Esophagus muscularis mucosa (tissue), 4 donors: Measurements from ENCODE around the gene UBE2Q1. TPM values are rescaled to one million over a fixed set of nuclear protein-coding genes. Genes with fewer than 3 reads are reported as not detected.
"Not testable (repeated sequence)": the region's sequence is repeated elsewhere in the genome, so short reads cannot be mapped to it uniquely, and the experiment has no call there.

Experiments
- DNase-seq: peaks from one replicate; pipeline ENCODE4 v3.0.0-alpha.2; 2017; ENCODE audit errors: extremely low spot score
- H3K27ac ChIP-seq, 4 donors: fragments of 200-600 bp; sonication (generic); replicated peaks in 1 of 4; 1 replicate in 3 of 4; 2 replicates in 1 of 4; pipeline ENCODE4 v1.5.1; 2016 to 2019; ENCODE audit warnings: mild to moderate bottlenecking in 1 of 4
- H3K27me3 ChIP-seq, 4 donors: fragments of 200-600 bp; sonication (generic); one replicate each; pipeline versions ENCODE4 v1.5.1 to v1.6.0; 2016 to 2019
- H3K36me3 ChIP-seq, 4 donors: fragments of 200-600 bp; sonication (generic); one replicate each; pipeline ENCODE4 v1.5.1; 2016 to 2019
- H3K4me1 ChIP-seq, 4 donors: fragments of 200-600 bp; sonication (generic); one replicate each; pipeline ENCODE4 v1.5.1; 2016 to 2019
- H3K4me3 ChIP-seq, 4 donors: fragments of 200-600 bp; sonication (generic); 1 replicate in 2 of 4; 2 replicates in 2 of 4; pipeline ENCODE4 v1.5.1; 2016 to 2019; ENCODE audit warnings: mild to moderate bottlenecking in 4 of 4, moderate library complexity in 1 of 4
- H3K9me3 ChIP-seq, 4 donors: fragments of 200-600 bp; sonication (generic); 1 replicate in 3 of 4; 2 replicates in 1 of 4; pipeline ENCODE4 v1.5.1; 2016 to 2019
- CTCF ChIP-seq, 3 experiments: fragments of 200-600 bp in 2 of 3; fragments of 450-650 bp in 1 of 3; sonication (generic) in 2 of 3; IDR thresholded peaks; one replicate each; pipeline ENCODE4 v1.5.1; 2017 to 2019; ENCODE audit warnings: antibody characterized with exemption in 3 of 3, mild to moderate bottlenecking in 2 of 3, moderate library complexity in 1 of 3
- EP300 ChIP-seq: sonication (generic); formaldehyde crosslinking; IDR thresholded peaks from one replicate; pipeline ENCODE4 v1.6.1; 2017; ENCODE audit warnings: antibody characterized with exemption
- POLR2A ChIP-seq: fragments of 450-650 bp; IDR thresholded peaks from one replicate; pipeline ENCODE4 v1.6.1; 2017; ENCODE audit warnings: antibody characterized with exemption, moderate library complexity, mild to moderate bottlenecking, low read depth
- POLR2AphosphoS5 ChIP-seq, 2 donors: sonication (generic); formaldehyde crosslinking; IDR thresholded peaks; one replicate each; pipeline ENCODE4 v1.6.1; 2017; ENCODE audit warnings: antibody characterized with exemption in 2 of 2
- WGBS: methylation state at CpG from one replicate; pipeline ENCODE4 v1.1.5; 2018; 5-methylcytosine and 5-hydroxymethylcytosine counted together
- intact Hi-C: fragments of 100-400 bp; cut with DNase I; formaldehyde crosslinking; loops from one replicate; pipeline ENCODE4 v1.15.1; 2023
- total RNA-seq, 4 donors: library from RNA; depleted of rRNA; stranded (reverse); fragments of >200 nt; gene quantifications; one replicate each; pipeline versions ENCODE4 v1.1.0 to v1.2.1, GENCODE V29; 2016

The UBE2Q1 gene
- total RNA-seq, 4 donors from 2014 or later = 23.7 to 41.3 (median 31.3) TPM

- Histone ChIP-seq H3K36me3 (no peaks in the 10 kb centered on the region), H3K4me3 (no peak overlapping the region), H3K27ac (no peak overlapping the region), H3K27me3 (peaks cover 0 to 17% (median 0%) of the 10 kb centered on the region in 4 donors), H3K9me3 (no peaks in the 10 kb centered on the region), H3K4me1 (no peaks in the 10 kb centered on the region)
- no peak for DNase-seq
- intact Hi-C loops = no loop called here
- no peak for TF ChIP-seq EP300
- no peak for TF ChIP-seq POLR2AphosphoS5 (IDR thresholded peaks at IDR 0.05)
- TF ChIP-seq POLR2A = no peak
- no peak for TF ChIP-seq CTCF (IDR thresholded peaks at IDR 0.05)
- WGBS = 87% methylated on average over 9 of the region's 9 CpGs
These were observed 18.7 kb downstream of the UBE2Q1 start for GRCh38 chr1:154539486-154540483.

GRCh38 chr1:154536570-154536969 lies 21.9 kb downstream of the UBE2Q1 start:
- Histone ChIP-seq H3K4me1 (no peaks in the 10 kb centered on the region), H3K27ac (no peak overlapping the region), H3K27me3 (no peaks in the 10 kb centered on the region), H3K36me3 (no peaks in the 10 kb centered on the region), H3K9me3 (no peaks in the 10 kb centered on the region), H3K4me3 (no peak overlapping the region)
- 74% methylated on average over 7 of the region's 7 CpGs for WGBS
- no peak for TF ChIP-seq POLR2AphosphoS5 (IDR thresholded peaks at IDR 0.05)
- no peak for TF ChIP-seq CTCF (IDR thresholded peaks at IDR 0.05)
- TF ChIP-seq POLR2A = no peak
- TF ChIP-seq EP300 = no peak
- intact Hi-C loops = no loop called here
- DNase-seq = no peak

- no peaks in the 10 kb centered on the region for H3K4me1 ChIP-seq
- H3K4me3 ChIP-seq = no peak overlapping the region
- intact Hi-C loops = no loop called here
- WGBS = 67% methylated on average over 11 of the region's 11 CpGs
- DNase-seq = no peak
- H3K36me3 ChIP-seq = no peaks in the 10 kb centered on the region
- H3K27me3 ChIP-seq = no peaks in the 10 kb centered on the region
- H3K27ac ChIP-seq = no peak overlapping the region
- TF ChIP-seq CTCF (IDR thresholded peaks at IDR 0.05) = peak in 2 of 3 experiments; percentile 11 to 37
- TF ChIP-seq POLR2A = no peak
- TF ChIP-seq POLR2AphosphoS5 (IDR thresholded peaks at IDR 0.05) = no peak
- H3K9me3 ChIP-seq = no peaks in the 10 kb centered on the region
These were observed 24.3 kb downstream of the UBE2Q1 start for GRCh38 chr1:154533952-154534844.

- DNase-seq, H3K27me3 ChIP-seq, H3K4me1 ChIP-seq, intact Hi-C loops, H3K9me3 ChIP-seq, H3K27ac ChIP-seq, H3K4me3 ChIP-seq, H3K36me3 ChIP-seq: not testable (repeated sequence)
- WGBS = no CpG with 5 or more reads among the region's 13 CpGs
These were observed 26.5 kb downstream of the UBE2Q1 start for GRCh38 chr1:154531950-154532349.

GRCh38 chr1:154529308-154529707 lies 29.2 kb downstream of the UBE2Q1 start:
- no peak for DNase-seq
- TF ChIP-seq POLR2A (no peak), EP300 (no peak), POLR2AphosphoS5 (IDR thresholded peaks at IDR 0.05) (no peak), CTCF (IDR thresholded peaks at IDR 0.05) (no peak)
- H3K9me3 ChIP-seq = no peaks in the 10 kb centered on the region
- WGBS = 88% methylated on average over 6 of the region's 6 CpGs
- no peaks in the 10 kb centered on the region for H3K4me1 ChIP-seq
- H3K27me3 ChIP-seq = no peaks in the 10 kb centered on the region
- intact Hi-C loops = loop anchor here (2.0 kb wide), 1 partner anchor 23 kb away; no protein-coding TSS in a partner anchor
- no peaks in the 10 kb centered on the region for H3K36me3 ChIP-seq
- H3K4me3 ChIP-seq = no peak overlapping the region
- no peak overlapping the region for H3K27ac ChIP-seq
